Calu3 (cell line): ENCODE data around the gene GLP2R. TPM values are rescaled to one million over a fixed set of nuclear protein-coding genes. Genes with fewer than 3 reads are reported as not detected.

Source experiments
- BruUV-seq: library from RNA; stranded (reverse); fragments of 400-500 nt; replicated peaks from 2 replicates; lab custom pipeline; 2021; lab: Mats Ljungman, UMichigan
- CTCF ChIA-PET: fragments of 300-600 bp; sonication (Branson Sonifier 250); formaldehyde crosslinking; loops from one replicate; lab custom pipeline; 2022; ENCODE audit warnings: antibody characterized with exemption; lab: Charles Lee
- DNase-seq: peaks from one replicate; pipeline ENCODE4 v3.0.0; 2022
- H3K27ac Mint-ChIP-seq: one replicate; pipeline ENCODE4 v1.8.0; 2022; ENCODE audit warnings: mixed read lengths; ENCODE audit not compliant: unreplicated experiment
- H3K27me3 Mint-ChIP-seq: one replicate; pipeline ENCODE4 v1.8.0; 2022; ENCODE audit warnings: mixed read lengths; ENCODE audit not compliant: unreplicated experiment
- H3K36me3 Mint-ChIP-seq: one replicate; pipeline ENCODE4 v1.8.0; 2022; ENCODE audit warnings: mild to moderate bottlenecking, moderate library complexity, mixed read lengths; ENCODE audit not compliant: insufficient read depth, unreplicated experiment
- H3K4me1 Mint-ChIP-seq: one replicate; pipeline ENCODE4 v1.8.0; 2022; ENCODE audit warnings: mild to moderate bottlenecking, low read depth, mixed read lengths; ENCODE audit not compliant: unreplicated experiment
- H3K4me3 Mint-ChIP-seq: one replicate; pipeline ENCODE4 v1.8.0; 2022; ENCODE audit warnings: mild to moderate bottlenecking, low read depth, moderate library complexity, mixed read lengths; ENCODE audit not compliant: unreplicated experiment
- H3K9me3 Mint-ChIP-seq: one replicate; pipeline ENCODE4 v1.8.0; 2022; ENCODE audit warnings: low read depth, mixed read lengths; ENCODE audit not compliant: unreplicated experiment
- CTCF ChIP-seq: fragments of 200-600 bp; IDR thresholded peaks from one replicate; pipeline ENCODE4 v1.8.0; 2022; ENCODE audit warnings: antibody characterized with exemption; ENCODE audit not compliant: unreplicated experiment
- intact Hi-C: fragments of 100-400 bp; cut with micrococcal nuclease; formaldehyde crosslinking; loops from one replicate; pipeline ENCODE4 v1.10.0; 2022; ENCODE audit not compliant: unreplicated experiment
- total RNA-seq: library from RNA; stranded (reverse); gene quantifications from 2 replicates; pipeline ENCODE4 v1.2.3, GENCODE V29; 2022

The GLP2R gene
- total RNA-seq, 1 experiment from 2014 or later, result 0.59 TPM

- Mint-ChIP-seq H3K27me3 (peaks cover 20% of the 10 kb centered on the region), H3K4me3 (no peak overlapping the region), H3K27ac (no peak overlapping the region), H3K4me1 (peaks cover 2% of the 10 kb centered on the region), H3K36me3 (peaks cover 4% of the 10 kb centered on the region), H3K9me3 (no peaks in the 10 kb centered on the region)
- CTCF ChIA-PET, result no interaction called here
- DNase-seq, result peak; percentile 26
- peak; percentile 26 for TF ChIP-seq CTCF
- BruUV-seq, result no TSS peak
- intact Hi-C loops, result no loop called here
These were observed 80.2 kb downstream of the GLP2R start for GRCh38 chr17:9905902-9906301.

GRCh38 chr17:9906616-9907015 is 80.9 kb downstream of the GLP2R start:
- no peak for DNase-seq
- Mint-ChIP-seq H3K4me3 (no peak overlapping the region), H3K27ac (no peak overlapping the region), H3K4me1 (no peaks in the 10 kb centered on the region), H3K9me3 (no peaks in the 10 kb centered on the region), H3K27me3 (peaks cover 18% of the 10 kb centered on the region), H3K36me3 (peaks cover 4% of the 10 kb centered on the region)
- no TSS peak for BruUV-seq
- TF ChIP-seq CTCF, result no peak
- intact Hi-C loops, result no loop called here
- CTCF ChIA-PET, result no interaction called here

- H3K36me3 Mint-ChIP-seq, result peaks cover 4% of the 10 kb centered on the region
These were observed 81.4 kb downstream of the GLP2R start for GRCh38 chr17:9907131-9907530.

GRCh38 chr17:9907883-9908648 is 82.3 kb downstream of the GLP2R start:
- H3K27me3 Mint-ChIP-seq, result peaks cover 24% of the 10 kb centered on the region
- CTCF ChIA-PET, result no interaction called here
- DNase-seq, result no peak
- H3K36me3 Mint-ChIP-seq, result peaks cover 4% of the 10 kb centered on the region
- BruUV-seq, result no TSS peak
- H3K4me1 Mint-ChIP-seq, result no peaks in the 10 kb centered on the region
- H3K4me3 Mint-ChIP-seq, result no peak overlapping the region
- no peaks in the 10 kb centered on the region for H3K9me3 Mint-ChIP-seq
- no peak overlapping the region for H3K27ac Mint-ChIP-seq
- intact Hi-C loops, result no loop called here
- no peak for TF ChIP-seq CTCF

More at GRCh38 chr17:9907131-9907530, 81.4 kb downstream of the GLP2R start:
- intact Hi-C loops, result no loop called here
- H3K27me3 Mint-ChIP-seq, result peaks cover 23% of the 10 kb centered on the region
- no TSS peak for BruUV-seq
- DNase-seq, result no peak
- H3K4me3 Mint-ChIP-seq, result no peak overlapping the region
- H3K27ac Mint-ChIP-seq, result no peak overlapping the region
- CTCF ChIA-PET, result no interaction called here
- TF ChIP-seq CTCF, result no peak
- no peaks in the 10 kb centered on the region for H3K9me3 Mint-ChIP-seq
- no peaks in the 10 kb centered on the region for H3K4me1 Mint-ChIP-seq
